Activated T-cell treated with anti-CD3 and anti-CD28 coated beads, Interleukin-2, amount 50 U/mL, for 24 hours (primary cell): ENCODE results near the gene MPPED2.

Experiments
- DNase-seq: peaks from one replicate; pipeline ENCODE4 v3.0.0-alpha.2; 2020
- H3K27ac Mint-ChIP-seq: 2 replicates; pipeline ENCODE4 v1.8.0; 2020; ENCODE audit warnings: mild to moderate bottlenecking, mixed read lengths
- H3K27me3 Mint-ChIP-seq: 2 replicates; pipeline ENCODE4 v1.8.0; 2020; ENCODE audit warnings: mixed read lengths
- H3K36me3 Mint-ChIP-seq: 2 replicates; pipeline ENCODE4 v1.8.0; 2020; ENCODE audit warnings: low read depth, mixed read lengths
- H3K4me1 Mint-ChIP-seq: 2 replicates; pipeline ENCODE4 v1.8.0; 2020; ENCODE audit warnings: low read depth, mixed read lengths
- H3K4me3 Mint-ChIP-seq: 2 replicates; pipeline ENCODE4 v1.8.0; 2020; ENCODE audit warnings: mild to moderate bottlenecking, moderate library complexity, mixed read lengths
- H3K9me3 Mint-ChIP-seq: 2 replicates; pipeline ENCODE4 v1.8.0; 2020; ENCODE audit warnings: mixed read lengths

The MPPED2 gene

GRCh38 chr11:30586251-30587144, at the start of gene MPPED2:
MPPED2 (minus strand) TSS chr11:30586353; CDS start chr11:30580373, 5,980 bp downstream.
- Mint-ChIP-seq H3K4me1 (peaks cover 4% of the 10 kb centered on the region), H3K36me3 (no peaks in the 10 kb centered on the region), H3K27ac (no peak within 1 kb of the TSS), H3K9me3 (no peaks in the 10 kb centered on the region), H3K4me3 (peak within 1 kb of the TSS; percentile 58), H3K27me3 (peaks cover 54% of the 10 kb centered on the region)
- DNase-seq = peak; percentile 47

- H3K27ac Mint-ChIP-seq = no peak overlapping the region
- no peaks in the 10 kb centered on the region for H3K36me3 Mint-ChIP-seq
- peaks cover 9% of the 10 kb centered on the region for H3K9me3 Mint-ChIP-seq
Measured at GRCh38 chr11:30635401-30635989, 49.3 kb upstream of the MPPED2 start.

GRCh38 chr11:30631148-30631547, 45.0 kb upstream of the MPPED2 start:
- H3K27me3 Mint-ChIP-seq = peaks cover 4% of the 10 kb centered on the region
- H3K9me3 Mint-ChIP-seq = peaks cover 9% of the 10 kb centered on the region
- H3K27ac Mint-ChIP-seq = no peak overlapping the region
- no peaks in the 10 kb centered on the region for H3K36me3 Mint-ChIP-seq
- DNase-seq = no peak
- no peaks in the 10 kb centered on the region for H3K4me1 Mint-ChIP-seq
- H3K4me3 Mint-ChIP-seq = no peak overlapping the region

More at GRCh38 chr11:30635401-30635989, 49.3 kb upstream of the MPPED2 start:
- H3K27me3 Mint-ChIP-seq = peaks cover 4% of the 10 kb centered on the region
- no peaks in the 10 kb centered on the region for H3K4me1 Mint-ChIP-seq
- DNase-seq = no peak
- H3K4me3 Mint-ChIP-seq = no peak overlapping the region

GRCh38 chr11:30619767-30620166, 33.6 kb upstream of the MPPED2 start:
- Mint-ChIP-seq H3K4me3 (no peak overlapping the region), H3K27ac (no peak overlapping the region), H3K27me3 (no peaks in the 10 kb centered on the region), H3K4me1 (no peaks in the 10 kb centered on the region), H3K36me3 (no peaks in the 10 kb centered on the region), H3K9me3 (peaks cover 8% of the 10 kb centered on the region)
- no peak for DNase-seq

GRCh38 chr11:30617762-30618161, 31.6 kb upstream of the MPPED2 start:
- peaks cover 11% of the 10 kb centered on the region for H3K9me3 Mint-ChIP-seq
- no peaks in the 10 kb centered on the region for H3K36me3 Mint-ChIP-seq
- H3K27ac Mint-ChIP-seq = no peak overlapping the region
- H3K4me3 Mint-ChIP-seq = no peak overlapping the region
- DNase-seq = no peak
- peaks cover 3% of the 10 kb centered on the region for H3K27me3 Mint-ChIP-seq
- no peaks in the 10 kb centered on the region for H3K4me1 Mint-ChIP-seq

- no peaks in the 10 kb centered on the region for H3K36me3 Mint-ChIP-seq
- H3K9me3 Mint-ChIP-seq = peaks cover 3% of the 10 kb centered on the region
- no peak overlapping the region for H3K4me3 Mint-ChIP-seq
- H3K4me1 Mint-ChIP-seq = no peaks in the 10 kb centered on the region
- no peak for DNase-seq
- no peak overlapping the region for H3K27ac Mint-ChIP-seq
- H3K27me3 Mint-ChIP-seq = peaks cover 3% of the 10 kb centered on the region
Measured at GRCh38 chr11:30610628-30611027, 24.5 kb upstream of the MPPED2 start.

- no peaks in the 10 kb centered on the region for H3K27me3 Mint-ChIP-seq
- no peaks in the 10 kb centered on the region for H3K36me3 Mint-ChIP-seq
- H3K4me1 Mint-ChIP-seq = no peaks in the 10 kb centered on the region
- H3K4me3 Mint-ChIP-seq = no peak overlapping the region
- H3K9me3 Mint-ChIP-seq = no peaks in the 10 kb centered on the region
- DNase-seq = no peak
- H3K27ac Mint-ChIP-seq = no peak overlapping the region
Measured at GRCh38 chr11:30608534-30608933, 22.4 kb upstream of the MPPED2 start.

GRCh38 chr11:30605036-30605605, 19.0 kb upstream of the MPPED2 start:
- H3K4me3 Mint-ChIP-seq = no peak overlapping the region
- H3K27ac Mint-ChIP-seq = no peak overlapping the region
- no peaks in the 10 kb centered on the region for H3K4me1 Mint-ChIP-seq
- no peaks in the 10 kb centered on the region for H3K36me3 Mint-ChIP-seq
- peaks cover 6% of the 10 kb centered on the region for H3K9me3 Mint-ChIP-seq
- H3K27me3 Mint-ChIP-seq = no peaks in the 10 kb centered on the region
- DNase-seq = no peak

- Mint-ChIP-seq H3K4me1 (no peaks in the 10 kb centered on the region), H3K27ac (no peak overlapping the region), H3K9me3 (peaks cover 6% of the 10 kb centered on the region), H3K4me3 (no peak overlapping the region), H3K27me3 (no peaks in the 10 kb centered on the region), H3K36me3 (no peaks in the 10 kb centered on the region)
- DNase-seq = no peak
Measured at GRCh38 chr11:30603357-30603756, 17.2 kb upstream of the MPPED2 start.

GRCh38 chr11:30596832-30597231, 10.7 kb upstream of the MPPED2 start:
- H3K4me3 Mint-ChIP-seq = no peak overlapping the region

GRCh38 chr11:30595934-30596333, 9.8 kb upstream of the MPPED2 start:
- Mint-ChIP-seq H3K4me1 (no peaks in the 10 kb centered on the region), H3K4me3 (no peak overlapping the region), H3K36me3 (no peaks in the 10 kb centered on the region), H3K27me3 (no peaks in the 10 kb centered on the region), H3K27ac (no peak overlapping the region), H3K9me3 (no peaks in the 10 kb centered on the region)
- DNase-seq = no peak

More at GRCh38 chr11:30596832-30597231, 10.7 kb upstream of the MPPED2 start:
- peaks cover 6% of the 10 kb centered on the region for H3K9me3 Mint-ChIP-seq
- no peaks in the 10 kb centered on the region for H3K27me3 Mint-ChIP-seq
- H3K4me1 Mint-ChIP-seq = no peaks in the 10 kb centered on the region
- H3K36me3 Mint-ChIP-seq = no peaks in the 10 kb centered on the region
- no peak overlapping the region for H3K27ac Mint-ChIP-seq
- DNase-seq = no peak

GRCh38 chr11:30594646-30595411, 8.7 kb upstream of the MPPED2 start:
- no peaks in the 10 kb centered on the region for H3K4me1 Mint-ChIP-seq
- no peak for DNase-seq
- H3K27me3 Mint-ChIP-seq = no peaks in the 10 kb centered on the region
- H3K36me3 Mint-ChIP-seq = no peaks in the 10 kb centered on the region
- H3K9me3 Mint-ChIP-seq = no peaks in the 10 kb centered on the region
- no peak overlapping the region for H3K4me3 Mint-ChIP-seq
- no peak overlapping the region for H3K27ac Mint-ChIP-seq

- DNase-seq = no peak
- Mint-ChIP-seq H3K4me3 (no peak overlapping the region), H3K27ac (no peak overlapping the region), H3K36me3 (no peaks in the 10 kb centered on the region), H3K27me3 (peaks cover 50% of the 10 kb centered on the region), H3K9me3 (no peaks in the 10 kb centered on the region), H3K4me1 (peaks cover 4% of the 10 kb centered on the region)
Measured at GRCh38 chr11:30587269-30587812, 1.2 kb upstream of the MPPED2 start.

- no peak overlapping the region for H3K27ac Mint-ChIP-seq
- DNase-seq = peak; percentile 32
- peaks cover 54% of the 10 kb centered on the region for H3K27me3 Mint-ChIP-seq
- no peaks in the 10 kb centered on the region for H3K9me3 Mint-ChIP-seq
- H3K36me3 Mint-ChIP-seq = no peaks in the 10 kb centered on the region
- peaks cover 4% of the 10 kb centered on the region for H3K4me1 Mint-ChIP-seq
- H3K4me3 Mint-ChIP-seq = peak overlapping the region; percentile 58
Measured at GRCh38 chr11:30585892-30586250, 282 bp downstream of the MPPED2 start.
